Common myeloid progenitor, CD34-positive (primary cell): ENCODE results near the gene CHN1.

Experiments
- CTCF ChIA-PET: fragments of 350-600 bp; sonication (Branson Sonifier 250); formaldehyde crosslinking; loops from one replicate; lab custom pipeline; 2021; ENCODE audit warnings: antibody characterized with exemption; lab: Charles Lee
- POLR2A ChIA-PET: fragments of 350-600 bp; sonication (Branson Sonifier 250); formaldehyde crosslinking; loops from one replicate; lab custom pipeline; 2021; ENCODE audit warnings: antibody characterized with exemption; lab: Charles Lee
- DNase-seq, 3 donors: peaks; one replicate each; pipeline versions ENCODE4 v3.0.0 to v3.0.0-alpha.2; 2013
- H3K27ac ChIP-seq, 2 experiments: 1 replicate in 1 of 2; 2 replicates in 1 of 2; pipeline ENCODE4 v1.7.0; 2013; ENCODE audit warnings: inconsistent platforms in 2 of 2, low read length in 2 of 2, mild to moderate bottlenecking in 2 of 2, low read depth in 1 of 2, moderate library complexity in 1 of 2; ENCODE audit not compliant: severe bottlenecking in 2 of 2, insufficient read depth in 1 of 2, poor library complexity in 1 of 2
- H3K27me3 ChIP-seq, 5 experiments: replicated peaks in 2 of 5; 1 replicate in 3 of 5; 2 replicates in 2 of 5; pipeline versions ENCODE4 v1.6.1 to v1.7.0; 2013; ENCODE audit warnings: low read length in 4 of 5, mild to moderate bottlenecking in 2 of 5, moderate library complexity in 2 of 5, inconsistent platforms in 1 of 5; ENCODE audit not compliant: insufficient read depth in 5 of 5, control insufficient read depth in 4 of 5
- H3K36me3 ChIP-seq, 4 experiments: 1 replicate in 2 of 4; 2 replicates in 2 of 4; pipeline versions ENCODE4 v1.6.1 to v1.7.0; 2013; ENCODE audit warnings: low read length in 3 of 4, control low read depth in 1 of 4, mild to moderate bottlenecking in 1 of 4; ENCODE audit not compliant: control insufficient read depth in 4 of 4, insufficient read depth in 4 of 4
- H3K4me1 ChIP-seq, 4 experiments: 1 replicate in 3 of 4; 2 replicates in 1 of 4; pipeline versions ENCODE4 v1.6.1 to v1.7.1; 2013; ENCODE audit warnings: low read length in 3 of 4, mild to moderate bottlenecking in 3 of 4, control low read depth in 1 of 4, inconsistent platforms in 1 of 4, moderate library complexity in 1 of 4; ENCODE audit not compliant: control insufficient read depth in 4 of 4, insufficient read depth in 4 of 4; ENCODE audit errors: control extremely low read depth in 1 of 4
- H3K4me3 ChIP-seq, 7 experiments: 1 replicate in 4 of 7; 2 replicates in 3 of 7; pipeline versions ENCODE4 v1.5.1 to v1.7.0; 2013; ENCODE audit warnings: mild to moderate bottlenecking in 7 of 7, low read length in 6 of 7, moderate library complexity in 6 of 7, inconsistent platforms in 2 of 7, low read depth in 2 of 7, control low read depth in 1 of 7; ENCODE audit not compliant: insufficient read depth in 4 of 7, control insufficient read depth in 1 of 7; ENCODE audit errors: extremely low read depth in 1 of 7
- H3K9me3 ChIP-seq, 5 experiments: 1 replicate in 4 of 5; 2 replicates in 1 of 5; pipeline versions ENCODE4 v1.6.1 to v1.7.1; 2013; ENCODE audit warnings: low read length in 4 of 5, mild to moderate bottlenecking in 2 of 5, inconsistent platforms in 1 of 5, low read depth in 1 of 5, moderate library complexity in 1 of 5; ENCODE audit not compliant: control insufficient read depth in 4 of 5, insufficient read depth in 2 of 5; ENCODE audit errors: control extremely low read depth in 1 of 5
- WGBS: methylation state at CpG from one replicate; pipeline ENCODE4 v1.1.5; 2013; ENCODE audit not compliant: insufficient coverage; 5-methylcytosine and 5-hydroxymethylcytosine counted together

The CHN1 gene

DNA sequence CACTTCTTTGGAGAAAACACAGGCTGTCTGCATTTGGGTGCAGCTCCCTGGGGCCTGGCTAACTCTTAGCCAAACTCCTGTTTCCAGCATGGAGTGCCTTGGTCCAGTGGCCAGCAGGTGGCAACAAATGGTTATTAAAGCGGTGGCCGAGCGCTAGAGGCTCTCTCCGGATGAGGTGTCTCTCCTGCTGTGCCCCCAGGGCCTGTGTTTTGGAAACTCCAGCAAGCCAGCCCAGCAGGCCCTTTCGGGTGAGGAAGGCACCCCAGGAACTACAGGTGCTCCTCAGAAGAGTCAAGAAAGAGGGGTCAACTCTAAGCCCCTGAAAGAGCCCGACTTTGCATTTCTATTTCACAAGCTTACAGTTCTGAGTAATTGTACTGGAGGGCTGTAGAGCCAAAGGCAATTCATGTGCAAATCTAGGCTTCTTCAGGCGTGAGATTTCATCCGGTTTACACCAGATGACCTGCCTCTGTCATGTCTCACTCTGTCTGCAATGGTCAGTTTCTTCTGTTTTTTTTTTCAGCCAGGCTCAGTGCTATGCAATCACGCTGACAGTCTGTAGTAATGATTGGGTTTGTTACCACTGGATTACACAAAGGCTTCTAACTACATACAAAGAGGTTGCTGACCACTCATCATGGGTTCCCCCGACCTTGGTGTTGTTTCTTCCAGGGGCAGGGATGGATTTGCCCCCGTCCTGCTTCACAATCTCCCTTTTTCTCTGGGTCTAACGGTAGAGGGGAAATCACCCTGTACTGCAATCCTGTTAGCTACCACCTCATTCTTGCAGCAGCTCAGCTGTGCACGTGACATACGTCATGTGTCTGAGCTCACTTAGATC lies 233.3 kb downstream of the CHN1 start:
- ChIA-PET POLR2A (no interaction called here), CTCF (interaction anchor here (0.6 to 8.1 kb wide), 23 partner anchors 9 to 1314 kb away, joined by 3 to 87 read pairs (median 4); partner anchors contain the start of gene CHRNA1)
- Histone ChIP-seq H3K36me3 (no peaks in the 10 kb centered on the region), H3K27ac (no peak overlapping the region), H3K4me3 (peak overlapping the region in 1 of 7 experiments; percentile 48), H3K27me3 (peaks cover 0 to 12% (median 4%) of the 10 kb centered on the region in 5 experiments), H3K9me3 (no peaks in the 10 kb centered on the region), H3K4me1 (peaks cover 0 to 2% (median 0%) of the 10 kb centered on the region in 4 experiments)
- DNase-seq: peak; percentile 46 to 58 (median 58)
- 42% methylated on average over 14 of the region's 14 CpGs for WGBS

DNA sequence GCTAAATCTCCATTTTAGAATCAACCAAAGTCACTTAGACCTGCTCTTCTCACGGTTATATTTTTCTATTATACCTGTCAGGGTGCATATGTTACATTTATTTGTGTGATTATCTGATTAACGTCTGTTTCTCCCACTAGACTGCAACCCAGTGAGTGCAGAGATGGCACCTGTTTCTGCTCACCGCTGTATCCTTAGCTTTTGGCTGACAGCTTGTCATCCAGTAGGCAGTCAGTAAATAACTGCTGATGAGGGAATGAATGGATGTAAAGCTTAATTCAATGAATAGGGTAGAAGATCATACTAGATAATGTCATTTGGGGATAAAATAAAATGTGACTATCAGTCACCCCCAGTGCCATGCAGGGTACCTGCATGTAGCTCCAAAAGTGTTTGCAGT lies 234.0 kb downstream of the CHN1 start:
- CTCF ChIA-PET: interaction anchor here (0.5 to 8.1 kb wide), 20 partner anchors 9 to 237 kb away, joined by 3 to 87 read pairs (median 4); partner anchors contain the start of gene CHRNA1
- Histone ChIP-seq H3K36me3 (no peaks in the 10 kb centered on the region), H3K9me3 (no peaks in the 10 kb centered on the region), H3K27me3 (peaks cover 0 to 12% (median 7%) of the 10 kb centered on the region in 5 experiments), H3K4me3 (no peak overlapping the region), H3K27ac (no peak overlapping the region), H3K4me1 (peaks cover 0 to 2% (median 0%) of the 10 kb centered on the region in 4 experiments)
- no peak for DNase-seq
- no CpG with 5 or more reads among the region's 3 CpGs for WGBS
- POLR2A ChIA-PET: no interaction called here

DNA sequence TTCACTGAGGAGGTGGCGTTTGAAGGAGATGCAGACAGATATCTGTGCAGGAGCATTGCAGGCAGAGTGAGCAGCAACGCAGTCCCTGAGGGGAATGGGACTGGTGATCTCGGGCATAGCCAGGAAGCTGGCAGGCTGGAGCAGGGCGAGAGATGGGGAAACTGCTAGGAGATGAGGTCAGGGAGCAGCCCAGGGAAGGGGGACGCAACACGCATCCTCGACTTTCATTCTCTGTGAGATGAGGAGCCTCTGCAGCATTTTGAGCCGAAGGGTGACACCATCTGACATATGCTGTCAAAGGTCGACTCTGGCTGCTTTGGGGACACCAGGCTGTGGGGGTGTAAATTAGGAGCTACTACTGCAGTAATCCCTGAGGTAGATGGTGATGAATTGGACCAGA lies 236.6 kb downstream of the CHN1 start:
- Histone ChIP-seq H3K9me3 (no peaks in the 10 kb centered on the region), H3K27me3 (peaks cover 0 to 28% (median 18%) of the 10 kb centered on the region in 5 experiments), H3K27ac (no peak overlapping the region), H3K4me3 (no peak overlapping the region), H3K36me3 (no peaks in the 10 kb centered on the region), H3K4me1 (peaks cover 0 to 2% (median 0%) of the 10 kb centered on the region in 4 experiments)
- DNase-seq: no peak
- 96% methylated on average over 9 of the region's 9 CpGs for WGBS
- POLR2A ChIA-PET: no interaction called here
- CTCF ChIA-PET: interaction anchor here (4.6 to 8.1 kb wide), 2 partner anchors 216 to 222 kb away, joined by 39 to 87 read pairs; no protein-coding TSS in a partner anchor

DNA sequence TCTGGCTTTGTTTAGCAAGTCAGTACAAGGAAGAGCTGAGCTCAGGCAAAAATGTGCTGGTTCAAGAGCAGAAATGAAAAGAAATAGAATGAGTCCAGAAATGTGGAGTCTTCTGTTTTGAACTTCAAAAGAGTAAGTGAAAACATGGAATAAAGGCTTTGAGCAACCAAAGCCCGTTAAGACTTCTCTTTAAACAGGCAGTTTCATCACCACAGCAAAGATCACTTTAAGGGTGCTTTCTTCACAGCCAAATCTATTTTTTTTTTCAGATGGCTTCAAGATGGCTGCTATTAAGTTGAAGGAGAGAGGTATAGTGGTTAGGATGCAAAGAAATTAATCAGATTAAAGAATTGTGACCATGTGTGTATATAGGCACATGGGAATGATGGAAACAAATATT lies 238.9 kb downstream of the CHN1 start:
- H3K36me3 ChIP-seq: no peaks in the 10 kb centered on the region
- no peak overlapping the region for H3K27ac ChIP-seq
- H3K27me3 ChIP-seq: peaks cover 0 to 36% (median 12%) of the 10 kb centered on the region in 5 experiments
- ChIA-PET POLR2A (no interaction called here), CTCF (interaction anchor here (2.1 to 2.3 kb wide), 3 partner anchors 15 to 222 kb away, joined by 5 to 6 read pairs (median 5); no protein-coding TSS in a partner anchor)
- no peak for DNase-seq
- H3K4me3 ChIP-seq: no peak overlapping the region
- WGBS: no CpG with 5 or more reads among the region's 1 CpG
- H3K4me1 ChIP-seq: no peaks in the 10 kb centered on the region
- no peaks in the 10 kb centered on the region for H3K9me3 ChIP-seq

DNA sequence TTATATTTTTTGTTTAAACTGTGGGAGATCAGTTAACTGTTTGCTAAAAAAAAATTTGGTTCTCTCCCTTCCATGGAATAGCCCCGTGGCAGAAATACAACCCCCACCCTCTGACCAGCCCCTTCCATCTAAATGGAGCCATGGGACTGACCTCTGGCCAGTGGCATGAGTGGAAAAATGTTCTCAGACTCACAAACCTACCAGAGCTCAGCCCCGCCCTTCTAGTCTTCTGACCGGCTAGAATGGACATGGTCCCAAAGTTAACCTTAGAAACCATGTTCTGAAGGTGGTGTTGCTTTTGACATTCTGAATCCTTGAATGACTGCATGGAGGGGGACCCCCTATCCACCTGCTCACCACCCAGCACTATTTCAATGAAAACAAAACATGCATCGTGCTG lies 239.6 kb downstream of the CHN1 start:
- no peaks in the 10 kb centered on the region for H3K4me1 ChIP-seq
- no peak for DNase-seq
- no peak overlapping the region for H3K27ac ChIP-seq
- H3K4me3 ChIP-seq: no peak overlapping the region
- no peaks in the 10 kb centered on the region for H3K9me3 ChIP-seq
- ChIA-PET CTCF (interaction anchor here (1.2 to 2.3 kb wide), 6 partner anchors 12 to 223 kb away, joined by 3 to 10 read pairs (median 5); no protein-coding TSS in a partner anchor), POLR2A (no interaction called here)
- peaks cover 0 to 36% (median 14%) of the 10 kb centered on the region in 5 experiments for H3K27me3 ChIP-seq
- WGBS: 88% methylated on average over 3 of the region's 4 CpGs
- no peaks in the 10 kb centered on the region for H3K36me3 ChIP-seq

DNA sequence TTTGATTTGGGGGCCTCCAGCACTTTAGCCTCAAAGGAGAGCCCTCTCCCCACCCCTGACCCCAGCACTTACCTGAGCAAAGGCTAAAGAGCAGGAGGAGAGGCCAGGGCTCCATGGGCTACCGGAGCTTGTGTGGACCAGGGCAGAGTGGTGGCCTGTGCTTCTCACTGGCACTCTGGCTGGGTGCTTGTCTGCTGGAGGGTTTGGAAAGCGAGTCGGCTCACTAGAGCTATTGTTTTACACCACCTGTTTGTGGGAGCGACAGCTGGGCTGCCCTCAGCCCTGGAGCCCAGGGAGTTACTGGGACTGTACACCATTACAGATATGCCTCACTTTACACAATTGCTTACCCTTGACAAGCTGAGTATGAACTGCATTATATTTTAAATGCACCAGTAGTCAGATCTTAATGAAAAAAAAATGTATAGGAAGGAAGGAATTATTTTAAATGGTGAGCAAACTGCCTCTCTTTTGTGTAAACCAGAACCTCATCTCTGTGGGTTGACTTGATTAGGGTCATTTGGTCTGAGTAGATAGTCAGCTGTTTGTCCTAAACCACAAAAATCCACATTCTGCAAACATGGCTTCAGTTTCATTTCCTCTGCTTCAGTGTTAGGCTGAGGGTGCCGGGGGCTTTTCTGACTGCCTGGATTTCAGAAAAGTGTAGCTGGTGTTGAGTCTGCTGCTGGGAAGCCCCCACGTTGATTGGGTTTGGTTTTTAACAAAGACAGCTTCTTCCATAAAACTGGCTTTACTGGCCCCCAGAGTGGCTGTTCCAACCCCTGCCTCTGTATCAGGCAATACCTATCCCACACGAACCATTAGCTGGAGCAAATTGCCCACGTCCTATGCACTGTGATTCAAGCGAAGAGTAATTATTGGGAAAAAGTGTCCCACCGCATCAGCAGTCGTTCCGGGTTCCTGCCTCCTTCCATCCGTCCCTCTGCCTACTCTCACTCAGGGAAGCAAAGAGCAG lies 240.6 kb downstream of the CHN1 start, which contains the start of gene CHRNA1:
TSS of gene CHRNA1 (minus strand) at position 193 of the 976 bp plus-strand sequence. CDS start at position 115, 78 bp downstream.
- Histone ChIP-seq H3K4me3 (no peak within 1 kb of the TSS), H3K27ac (no peak within 1 kb of the TSS), H3K4me1 (no peaks in the 10 kb centered on the region), H3K27me3 (peaks cover 0 to 36% (median 14%) of the 10 kb centered on the region in 5 experiments), H3K9me3 (peaks cover 0 to 2% (median 0%) of the 10 kb centered on the region in 5 experiments), H3K36me3 (no peaks in the 10 kb centered on the region)
- CTCF ChIA-PET: interaction anchor here (0.9 to 4.2 kb wide), 13 partner anchors 8 to 301 kb away, joined by 3 to 21 read pairs (median 4); no protein-coding TSS in a partner anchor
- WGBS: 97% methylated on average over 5 of the region's 13 CpGs
- DNase-seq: no peak
- POLR2A ChIA-PET: no interaction called here
